Skeletal muscle satellite cell (primary cell): ENCODE data around the gene COX4I2.

ENCODE experiments used
- H3K27me3 ChIP-seq: 2 replicates; pipeline ENCODE4 v1.7.0; 2013; ENCODE audit warnings: low read length; ENCODE audit not compliant: control insufficient read depth, insufficient read depth
- H3K36me3 ChIP-seq: 2 replicates; pipeline ENCODE4 v1.7.0; 2013; ENCODE audit warnings: mild to moderate bottlenecking, control low read depth, low read length; ENCODE audit not compliant: insufficient read depth
- H3K4me1 ChIP-seq: 2 replicates; pipeline ENCODE4 v1.7.0; 2013; ENCODE audit warnings: low read length; ENCODE audit not compliant: control insufficient read depth, insufficient read depth
- H3K4me2 ChIP-seq: 2 replicates; pipeline ENCODE4 v1.7.0; 2013; ENCODE audit warnings: mild to moderate bottlenecking, low read length
- H3K4me3 ChIP-seq: 2 replicates; pipeline ENCODE4 v1.7.0; 2013; ENCODE audit warnings: low read length
- H3K9ac ChIP-seq: 2 replicates; pipeline ENCODE4 v1.7.0; 2013; ENCODE audit warnings: mild to moderate bottlenecking, low read depth, low read length, moderate library complexity
- H3K9me3 ChIP-seq: replicated peaks from 2 replicates; pipeline ENCODE4 v1.7.0; 2013; ENCODE audit warnings: mild to moderate bottlenecking, control low read depth, low read length

The COX4I2 gene

DNA sequence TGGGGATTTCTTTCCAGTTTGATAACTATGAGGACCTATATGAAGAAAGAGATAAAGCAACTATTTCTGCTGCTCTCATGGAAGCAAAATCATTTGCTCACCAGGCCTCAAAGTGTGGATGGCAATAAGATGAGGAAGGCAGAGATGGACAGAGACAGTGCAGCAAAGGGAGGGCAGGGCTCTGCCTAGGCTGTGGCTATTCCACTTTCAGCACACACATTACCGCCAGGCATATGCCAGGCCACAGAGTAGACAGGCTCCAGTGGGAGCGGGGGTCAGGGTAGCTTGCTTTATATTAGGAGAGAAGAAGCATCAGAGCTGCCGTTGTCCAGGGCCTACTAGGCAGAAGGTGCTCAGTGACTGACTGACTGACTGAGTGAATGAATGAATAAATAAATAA lies 44.1 kb downstream of the COX4I2 start:
- Histone ChIP-seq H3K4me1 (peaks cover 36% of the 10 kb centered on the region), H3K27me3 (no peaks in the 10 kb centered on the region)

DNA sequence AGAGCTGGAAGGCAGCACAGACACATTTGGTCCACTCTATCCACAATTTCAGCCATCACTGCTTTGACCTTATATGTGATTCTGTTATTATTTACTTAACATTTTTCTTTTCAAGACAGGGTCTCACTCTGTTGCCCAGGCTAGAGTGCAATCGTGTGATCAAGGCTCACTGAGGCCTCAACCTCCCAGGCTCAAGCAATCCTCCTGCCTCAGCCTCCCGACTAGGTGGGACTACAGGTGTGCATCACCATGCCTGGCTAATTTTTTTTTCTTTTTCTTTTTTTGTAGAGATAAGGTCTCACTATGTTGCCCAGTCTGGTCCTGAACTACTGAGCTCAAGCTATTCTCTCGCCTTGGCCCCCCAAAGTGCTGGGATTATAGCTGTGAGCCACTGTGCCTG lies 44.6 kb downstream of the COX4I2 start:
- no peak overlapping the region for H3K9ac ChIP-seq
- no peak overlapping the region for H3K4me3 ChIP-seq
- H3K4me1 ChIP-seq = peaks cover 34% of the 10 kb centered on the region
- H3K27me3 ChIP-seq = no peaks in the 10 kb centered on the region
- H3K36me3 ChIP-seq = peaks cover 83% of the 10 kb centered on the region
- H3K9me3 ChIP-seq = no peaks in the 10 kb centered on the region
- no peak overlapping the region for H3K4me2 ChIP-seq

More for the DNA sequence above, 44.1 kb downstream of the COX4I2 start:
- Histone ChIP-seq H3K9me3 (no peaks in the 10 kb centered on the region), H3K4me3 (no peak overlapping the region), H3K9ac (no peak overlapping the region), H3K4me2 (no peak overlapping the region), H3K36me3 (peaks cover 81% of the 10 kb centered on the region)

GRCh38 chr20:31682927-31683326 lies 45.2 kb downstream of the COX4I2 start:
- Histone ChIP-seq H3K4me2 (no peak overlapping the region), H3K9ac (no peak overlapping the region), H3K36me3 (peaks cover 82% of the 10 kb centered on the region), H3K9me3 (no peaks in the 10 kb centered on the region), H3K4me1 (peaks cover 32% of the 10 kb centered on the region), H3K4me3 (no peak overlapping the region), H3K27me3 (no peaks in the 10 kb centered on the region)

DNA sequence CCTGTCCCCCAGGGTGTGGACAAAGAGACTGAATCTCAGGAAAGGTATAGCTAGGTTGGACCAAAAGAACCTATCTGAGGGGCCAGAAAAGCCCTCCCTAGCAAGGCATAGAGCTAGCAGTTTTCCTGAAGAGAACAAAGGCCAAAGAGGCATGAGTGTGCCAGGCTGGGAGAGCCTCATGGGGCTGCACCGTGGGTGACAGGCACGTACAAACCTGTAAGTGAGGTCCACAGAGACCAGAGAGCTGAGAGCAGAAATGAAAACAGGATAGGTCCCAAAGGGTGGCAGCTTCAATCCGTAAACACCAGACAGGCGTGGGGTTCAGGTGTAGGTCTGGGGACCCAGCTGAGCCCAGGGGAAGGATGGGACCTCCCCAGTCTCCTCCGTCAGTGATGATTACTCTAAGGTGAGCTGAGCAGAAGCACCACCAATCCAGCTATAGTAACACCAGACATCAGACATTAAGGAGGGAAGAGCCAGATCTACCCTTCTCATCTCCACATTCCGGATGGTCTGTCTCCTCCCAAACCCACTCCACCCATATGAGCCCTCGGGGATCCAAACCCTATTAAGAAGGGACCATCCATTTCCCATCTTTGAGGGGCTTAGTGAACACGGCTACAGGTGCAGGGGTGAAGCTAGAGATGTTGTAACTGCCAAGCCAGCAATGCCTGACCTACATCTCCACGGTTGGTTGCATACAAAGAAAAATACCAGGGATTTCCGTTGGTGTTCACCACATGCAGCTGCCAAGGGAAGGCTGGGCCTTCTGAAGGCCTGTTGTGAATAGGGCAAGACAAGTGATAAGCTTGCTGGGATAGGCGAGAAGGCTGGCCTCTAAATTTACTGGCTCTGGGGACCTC lies 46.7 kb downstream of the COX4I2 start:
- Histone ChIP-seq H3K27me3 (no peaks in the 10 kb centered on the region), H3K9ac (no peak overlapping the region), H3K36me3 (peaks cover 70% of the 10 kb centered on the region), H3K4me1 (peaks cover 17% of the 10 kb centered on the region), H3K4me3 (no peak overlapping the region), H3K4me2 (no peak overlapping the region), H3K9me3 (no peaks in the 10 kb centered on the region)

- H3K36me3 ChIP-seq = peaks cover 65% of the 10 kb centered on the region
- H3K4me2 ChIP-seq = no peak overlapping the region
- no peaks in the 10 kb centered on the region for H3K9me3 ChIP-seq
- H3K27me3 ChIP-seq = no peaks in the 10 kb centered on the region
- H3K9ac ChIP-seq = peak overlapping the region; percentile 29
- H3K4me3 ChIP-seq = no peak overlapping the region
- H3K4me1 ChIP-seq = peaks cover 21% of the 10 kb centered on the region
Measured at GRCh38 chr20:31685853-31686643, 48.3 kb downstream of the COX4I2 start.

GRCh38 chr20:31687777-31688176 lies 50.1 kb downstream of the COX4I2 start:
- H3K9ac ChIP-seq = no peak overlapping the region
- no peak overlapping the region for H3K4me3 ChIP-seq
- H3K4me2 ChIP-seq = no peak overlapping the region
- H3K27me3 ChIP-seq = no peaks in the 10 kb centered on the region
- H3K9me3 ChIP-seq = no peaks in the 10 kb centered on the region
- peaks cover 60% of the 10 kb centered on the region for H3K36me3 ChIP-seq
- H3K4me1 ChIP-seq = peaks cover 30% of the 10 kb centered on the region

DNA sequence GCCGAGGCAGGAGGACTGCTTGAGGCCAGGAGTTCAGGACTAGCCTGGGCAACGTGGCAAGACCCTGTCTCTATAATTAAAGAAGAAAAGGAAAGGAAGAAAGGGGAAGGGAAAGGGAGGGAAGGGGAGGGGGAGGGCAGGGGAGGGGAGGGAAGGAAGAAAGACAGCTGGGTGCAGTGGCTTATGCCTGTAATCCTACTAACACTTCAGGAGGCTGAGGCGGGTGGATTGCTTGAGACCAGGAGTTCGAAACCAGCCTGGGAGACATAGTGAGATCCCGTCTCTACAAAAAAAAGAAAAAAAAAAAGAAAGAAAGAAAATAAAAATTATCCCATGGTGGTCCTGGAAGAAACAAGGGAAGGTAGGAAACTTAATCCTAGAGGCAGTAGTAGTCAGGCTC lies 51.4 kb downstream of the COX4I2 start:
- H3K4me1 ChIP-seq = peaks cover 39% of the 10 kb centered on the region
- H3K4me3 ChIP-seq = no peak overlapping the region
- peaks cover 59% of the 10 kb centered on the region for H3K36me3 ChIP-seq
- H3K9ac ChIP-seq = no peak overlapping the region
- H3K4me2 ChIP-seq = no peak overlapping the region
- H3K27me3 ChIP-seq = no peaks in the 10 kb centered on the region
- H3K9me3 ChIP-seq = no peaks in the 10 kb centered on the region

DNA sequence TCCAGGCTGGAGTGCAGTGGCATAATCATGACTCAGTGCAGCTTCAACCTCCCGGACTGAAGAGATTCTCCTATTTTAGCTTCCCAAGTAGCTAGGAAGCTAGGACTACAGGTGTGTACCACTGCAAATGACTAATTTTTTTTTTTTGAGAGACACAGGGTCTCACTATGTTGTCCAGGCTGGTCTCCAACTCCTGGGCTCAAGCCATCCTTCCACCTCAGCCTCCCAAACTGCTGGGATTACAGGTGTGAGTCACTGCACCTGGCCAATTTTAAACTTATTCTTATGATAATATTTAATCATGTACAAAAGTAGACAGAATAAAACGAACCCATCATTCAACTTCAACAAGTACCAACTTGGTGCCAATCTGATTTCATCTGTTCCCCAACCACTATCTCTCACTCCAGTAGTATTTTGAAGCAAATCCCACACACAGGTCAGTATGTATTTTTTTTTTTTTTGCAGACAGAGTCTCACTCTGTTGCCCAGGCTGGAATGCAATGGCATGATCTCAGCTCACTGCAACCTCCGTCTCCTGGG lies 52.5 kb downstream of the COX4I2 start:
- Histone ChIP-seq H3K27me3 (no peaks in the 10 kb centered on the region), H3K4me3 (no peak overlapping the region), H3K9me3 (no peaks in the 10 kb centered on the region), H3K4me2 (no peak overlapping the region), H3K36me3 (peaks cover 55% of the 10 kb centered on the region), H3K9ac (no peak overlapping the region), H3K4me1 (peaks cover 44% of the 10 kb centered on the region)

- peaks cover 52% of the 10 kb centered on the region for H3K4me1 ChIP-seq
- peak overlapping the region; percentile 10 for H3K4me2 ChIP-seq
- peak overlapping the region; percentile 41 for H3K9ac ChIP-seq
- peaks cover 46% of the 10 kb centered on the region for H3K36me3 ChIP-seq
- H3K4me3 ChIP-seq = no peak overlapping the region
- no peaks in the 10 kb centered on the region for H3K9me3 ChIP-seq
- H3K27me3 ChIP-seq = no peaks in the 10 kb centered on the region
Measured at GRCh38 chr20:31691646-31692275, 54.0 kb downstream of the COX4I2 start.

- Histone ChIP-seq H3K9me3 (no peaks in the 10 kb centered on the region), H3K4me1 (peaks cover 64% of the 10 kb centered on the region), H3K36me3 (peaks cover 44% of the 10 kb centered on the region), H3K9ac (no peak overlapping the region), H3K4me3 (no peak overlapping the region), H3K27me3 (no peaks in the 10 kb centered on the region), H3K4me2 (no peak overlapping the region)
Measured at GRCh38 chr20:31693402-31693801, 55.7 kb downstream of the COX4I2 start.

DNA sequence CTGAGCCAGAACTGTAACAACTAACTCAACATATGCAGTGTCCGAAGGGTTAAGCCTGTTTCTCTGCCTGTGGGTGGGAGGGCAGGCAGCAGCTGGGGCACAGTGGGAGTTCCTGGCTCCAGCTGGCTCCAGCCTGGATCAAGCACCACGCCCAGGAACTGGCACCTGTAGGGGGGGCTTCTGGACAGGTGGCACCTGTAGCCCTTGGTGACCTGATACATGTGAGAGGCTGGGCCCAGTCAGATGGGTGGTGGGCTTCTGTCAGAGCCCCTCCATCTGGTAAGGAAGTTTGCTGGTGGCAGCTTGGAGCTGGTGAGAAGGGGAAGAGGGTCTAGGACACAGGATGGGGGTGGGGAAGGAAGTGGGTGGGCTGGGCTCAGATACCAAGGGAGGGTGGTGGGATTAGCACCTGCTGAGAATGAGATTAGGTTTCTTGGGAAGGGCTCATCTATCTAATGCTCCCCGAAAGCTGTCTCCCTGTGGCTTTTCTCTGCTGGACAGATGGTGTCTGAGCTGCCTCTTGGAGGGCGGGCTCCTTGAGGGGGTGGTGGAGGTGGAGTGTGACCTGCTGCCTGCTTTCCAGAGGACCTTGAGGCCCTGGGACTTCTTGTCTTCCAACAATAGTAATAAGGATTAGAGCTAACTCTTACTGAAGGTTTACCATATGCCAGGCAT lies 56.4 kb downstream of the COX4I2 start:
- peaks cover 50% of the 10 kb centered on the region for H3K36me3 ChIP-seq
- no peak overlapping the region for H3K9ac ChIP-seq
- H3K27me3 ChIP-seq = no peaks in the 10 kb centered on the region
- H3K4me1 ChIP-seq = peaks cover 72% of the 10 kb centered on the region
- no peak overlapping the region for H3K4me2 ChIP-seq
- no peaks in the 10 kb centered on the region for H3K9me3 ChIP-seq
- H3K4me3 ChIP-seq = no peak overlapping the region
